GM12873 (cell line): ENCODE results near the gene RRP9.

Source experiments
- CTCF ChIP-seq: IDR thresholded peaks from 2 replicates; pipeline ENCODE4 v1.5.1; 2012; ENCODE audit warnings: low read depth, mild to moderate bottlenecking, moderate library complexity, low read length, control low read depth; ENCODE audit not compliant: insufficient read depth; ENCODE audit errors: missing control alignments

The RRP9 gene

GRCh38 chr3:51983578-51984268, 42.0 kb upstream of the RRP9 start:
- no peak for TF ChIP-seq CTCF

- TF ChIP-seq CTCF: no peak
These were observed 41.3 kb upstream of the RRP9 start, which contains the start of gene ACY1 for GRCh38 chr3:51982838-51983577. TSS of gene ACY1 (plus strand) at chr3:51983535. CDS start at chr3:51984065, 530 bp downstream.

- peak; percentile 90 for TF ChIP-seq CTCF
These were observed 40.7 kb upstream of the RRP9 start for GRCh38 chr3:51982352-51982837.

- TF ChIP-seq CTCF: no peak
These were observed 38.5 kb upstream of the RRP9 start for GRCh38 chr3:51980253-51980652.

GRCh38 chr3:51978143-51978502, 36.4 kb upstream of the RRP9 start:
- no peak for TF ChIP-seq CTCF

GRCh38 chr3:51977446-51978142, 35.9 kb upstream of the RRP9 start:
- TF ChIP-seq CTCF: no peak
